ENCODE measurements around the gene ACTN4.

Gene ACTN4

DNA sequence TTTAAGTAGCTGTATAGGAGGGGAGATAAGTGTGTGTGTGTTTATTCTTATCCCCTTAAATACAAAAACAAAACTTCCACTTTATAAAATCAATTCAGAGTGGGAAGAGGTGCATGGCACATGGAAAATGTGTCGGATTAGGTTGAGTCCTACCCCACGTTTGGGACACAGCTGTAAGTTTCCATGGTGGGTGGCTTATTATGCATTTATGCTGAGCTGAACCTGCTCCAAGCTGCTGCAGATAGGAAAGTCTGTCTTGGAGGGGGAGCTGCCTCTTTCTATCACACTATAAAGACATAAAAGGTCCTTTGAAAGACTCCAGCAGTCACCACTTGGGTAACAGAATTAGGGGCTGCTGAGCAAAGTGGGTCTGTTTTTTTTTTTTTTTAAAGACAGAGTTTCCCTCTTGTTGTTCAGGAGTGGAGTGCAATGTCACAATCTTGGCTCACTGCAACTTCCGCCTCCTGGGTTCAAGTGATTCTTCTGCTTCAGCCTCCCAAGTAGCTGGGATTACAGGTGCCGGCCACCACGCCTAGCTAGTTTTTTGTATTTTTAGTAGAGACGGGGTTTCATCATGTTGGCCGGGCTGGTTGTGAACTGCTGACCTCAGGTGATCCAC lies 15.2 kb downstream of the ACTN4 start:
- no peak for DNase-seq

DNA sequence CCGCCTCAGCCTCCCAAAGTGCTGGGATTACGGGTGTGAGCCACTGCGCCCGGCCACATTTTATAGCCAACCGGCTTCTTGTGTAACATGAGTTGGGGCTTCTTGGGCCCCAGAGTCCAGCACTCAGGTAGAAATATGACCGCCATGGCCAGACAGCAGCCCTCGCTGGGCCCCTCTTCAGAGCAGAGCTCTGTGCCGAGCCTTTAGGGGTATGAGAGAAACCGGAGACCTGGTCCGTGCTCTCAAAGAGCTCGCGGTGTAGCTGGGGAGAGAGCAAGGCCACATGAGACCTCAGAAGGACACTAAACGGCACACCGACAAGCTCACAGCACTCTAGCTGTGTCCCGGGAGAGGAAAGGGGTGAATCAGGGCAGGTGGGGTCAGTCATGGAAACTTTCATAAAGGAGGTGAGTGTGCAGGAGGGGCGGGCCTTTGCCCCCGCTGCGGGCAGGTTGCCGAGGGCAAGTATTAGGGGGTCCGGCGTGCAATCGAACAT lies 15.8 kb downstream of the ACTN4 start:
- no peak for DNase-seq

DNA sequence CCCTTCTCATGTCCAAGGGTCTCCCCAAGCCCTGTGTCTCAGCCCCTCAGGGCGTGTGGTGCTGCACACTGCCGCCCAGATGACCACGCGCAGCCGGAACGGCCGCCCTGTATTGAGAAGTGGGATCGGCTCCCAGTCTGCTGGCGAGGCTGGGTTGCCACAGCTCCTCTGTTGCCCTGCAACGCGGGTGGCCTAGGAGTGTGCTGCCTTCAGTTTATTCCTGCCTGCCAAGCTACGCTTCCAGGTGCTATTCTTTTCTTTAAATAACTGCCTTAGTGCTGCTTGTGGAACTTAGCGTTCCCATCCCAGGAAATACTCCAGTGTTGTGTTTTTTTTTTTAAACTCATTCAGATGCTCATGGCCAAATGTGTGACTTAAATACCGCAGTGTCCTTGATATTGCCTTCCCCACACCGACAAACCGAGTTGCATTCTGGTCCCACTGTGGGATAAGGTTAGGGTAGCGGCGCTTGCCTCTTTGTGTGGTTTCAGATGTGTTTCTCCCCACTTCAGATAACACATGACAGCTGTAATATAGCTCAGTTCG lies 16.6 kb downstream of the ACTN4 start:
- no peak for DNase-seq

DNA sequence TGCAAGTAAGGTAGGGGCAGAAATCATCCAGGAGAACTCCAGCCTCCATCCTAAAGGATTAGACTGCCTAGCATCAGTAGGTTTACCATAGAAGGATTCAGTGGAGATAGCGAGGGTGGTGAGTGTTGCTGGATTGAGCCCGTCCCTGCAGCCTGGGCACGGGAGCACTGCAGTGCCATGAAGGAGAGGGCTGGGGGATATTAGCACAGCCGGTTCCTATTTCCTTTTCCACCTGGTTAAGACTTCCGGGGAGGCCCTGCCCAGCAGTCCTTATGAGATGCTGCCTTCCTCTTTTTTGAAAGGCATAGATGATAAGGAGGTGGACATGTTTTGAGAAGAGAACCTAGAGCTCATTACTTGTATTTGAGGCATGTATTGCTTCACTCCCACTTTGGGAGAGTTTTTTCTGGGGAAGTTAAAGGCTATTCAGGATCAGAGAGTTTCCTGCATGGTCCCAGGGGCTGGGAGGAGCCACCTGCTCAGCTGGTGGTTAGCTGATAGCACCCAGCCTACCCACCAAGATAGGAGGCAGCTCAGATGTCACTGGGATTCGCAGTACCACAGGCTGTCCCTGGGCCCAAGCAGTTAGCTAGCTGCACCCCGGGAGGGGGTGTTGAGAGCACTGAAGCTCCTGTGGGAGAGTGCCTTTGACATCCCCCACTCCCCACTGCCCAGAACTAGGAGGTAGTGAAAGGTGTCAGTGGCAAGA lies 17.2 kb downstream of the ACTN4 start:
- no peak for DNase-seq

DNA sequence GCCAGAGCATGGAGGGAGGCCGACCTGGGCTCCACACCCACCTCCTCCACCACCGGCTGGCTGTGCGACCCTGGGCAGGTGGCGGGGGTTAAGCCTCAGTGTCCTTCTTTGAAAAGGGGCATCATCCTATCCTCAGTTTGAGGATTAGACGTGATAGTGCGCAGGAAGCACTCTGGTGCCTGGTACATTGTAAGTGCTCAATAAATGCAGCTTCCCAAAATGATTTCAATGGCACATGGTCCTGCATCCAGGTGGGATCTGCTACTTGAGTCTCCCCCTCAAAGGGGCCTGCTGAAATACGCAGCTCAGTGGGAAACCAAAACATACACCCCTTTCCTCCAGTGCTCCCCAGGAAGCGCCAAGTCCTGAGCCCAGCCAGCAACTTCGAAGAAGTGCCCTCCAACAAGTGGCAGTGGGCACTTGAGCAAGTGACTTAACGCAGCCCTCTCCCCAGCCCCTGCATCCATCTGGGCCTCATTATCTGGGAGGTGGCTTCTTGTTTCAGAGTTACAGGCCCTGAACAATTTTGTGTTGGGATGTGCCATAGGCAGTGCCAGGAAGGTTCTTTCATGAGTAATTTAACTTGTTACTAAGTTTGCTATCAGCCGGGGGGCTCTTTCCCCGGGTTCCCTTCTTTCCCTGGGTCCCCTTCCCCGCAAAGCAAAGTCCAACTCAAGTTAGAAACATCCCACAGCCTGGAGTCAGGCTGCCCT lies 17.9 kb downstream of the ACTN4 start:
- no peak for DNase-seq

DNA sequence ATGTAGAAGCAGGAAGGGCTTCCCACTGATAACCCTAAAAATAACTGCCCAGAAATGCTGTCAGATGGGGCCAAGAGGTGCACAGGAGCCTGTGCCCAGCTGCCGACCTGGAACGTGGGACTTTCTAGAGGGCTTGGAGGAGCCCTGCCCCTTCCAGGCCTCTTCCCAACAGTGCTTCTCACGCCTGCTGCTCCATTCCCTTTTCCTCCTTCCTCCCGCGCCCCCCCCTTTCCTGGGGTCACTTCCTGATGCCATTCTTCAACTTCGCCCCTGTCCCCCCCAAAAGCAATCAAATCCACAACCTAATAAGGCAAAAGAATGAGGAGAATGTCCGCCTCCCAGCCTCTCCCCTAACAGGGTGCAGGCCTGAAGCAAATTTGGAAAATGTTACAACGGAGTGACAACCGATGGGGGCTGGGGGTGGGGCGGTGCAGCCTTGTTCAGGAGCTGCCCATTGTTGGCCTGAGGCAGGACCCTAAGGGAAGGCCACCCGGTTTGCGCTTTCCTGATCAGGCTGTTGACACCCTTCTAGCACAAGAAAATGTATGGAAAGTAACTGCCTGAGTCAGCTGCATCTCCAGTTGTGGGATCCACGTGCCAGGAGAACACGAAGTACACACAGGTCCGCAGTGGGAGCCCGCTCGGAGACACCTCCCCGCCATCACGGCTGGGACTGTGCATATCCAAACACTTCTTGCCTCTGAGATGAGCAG lies 18.7 kb downstream of the ACTN4 start:
- DNase-seq: no peak

DNA sequence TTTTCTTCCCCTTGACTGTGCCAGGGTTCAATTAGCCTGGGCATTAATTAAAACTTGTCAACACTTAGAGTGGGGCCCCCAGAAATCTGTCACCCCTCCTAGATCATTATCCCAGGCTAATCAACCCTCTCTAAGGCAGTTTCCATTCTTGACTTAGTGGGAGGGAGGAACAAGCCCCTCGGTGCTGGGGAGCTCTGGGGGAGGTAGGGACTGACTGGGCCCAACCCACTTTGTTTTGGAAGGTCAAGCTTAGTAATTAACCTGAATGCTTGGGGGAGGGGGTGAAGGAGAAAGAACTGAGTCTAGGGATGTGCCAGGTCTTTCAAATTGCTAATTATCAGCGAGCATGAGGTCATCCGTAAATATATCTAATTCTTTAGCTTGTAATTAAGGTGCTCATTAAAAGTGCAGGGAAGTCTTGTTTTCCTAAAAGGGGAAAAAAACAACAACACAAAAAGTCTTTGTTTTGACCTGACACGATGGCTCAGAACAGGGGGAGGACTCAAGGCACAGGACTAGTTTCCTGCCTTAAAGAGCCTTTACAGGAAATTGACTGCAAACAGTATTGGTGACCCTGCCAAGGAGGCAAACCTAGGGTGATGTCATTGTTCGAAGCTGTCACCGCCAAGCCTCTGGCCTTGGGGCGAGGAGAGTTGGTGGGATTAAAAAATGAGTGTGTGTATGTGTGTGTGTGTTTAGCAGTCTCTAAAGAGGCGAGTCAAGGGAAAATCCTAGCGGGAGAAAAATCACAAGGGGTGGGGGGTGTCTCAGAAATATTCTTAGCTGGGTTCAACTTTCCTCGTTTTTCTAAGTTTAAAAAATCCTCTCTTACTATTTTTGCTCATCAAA lies 19.4 kb downstream of the ACTN4 start:
- DNase-seq: no peak

DNA sequence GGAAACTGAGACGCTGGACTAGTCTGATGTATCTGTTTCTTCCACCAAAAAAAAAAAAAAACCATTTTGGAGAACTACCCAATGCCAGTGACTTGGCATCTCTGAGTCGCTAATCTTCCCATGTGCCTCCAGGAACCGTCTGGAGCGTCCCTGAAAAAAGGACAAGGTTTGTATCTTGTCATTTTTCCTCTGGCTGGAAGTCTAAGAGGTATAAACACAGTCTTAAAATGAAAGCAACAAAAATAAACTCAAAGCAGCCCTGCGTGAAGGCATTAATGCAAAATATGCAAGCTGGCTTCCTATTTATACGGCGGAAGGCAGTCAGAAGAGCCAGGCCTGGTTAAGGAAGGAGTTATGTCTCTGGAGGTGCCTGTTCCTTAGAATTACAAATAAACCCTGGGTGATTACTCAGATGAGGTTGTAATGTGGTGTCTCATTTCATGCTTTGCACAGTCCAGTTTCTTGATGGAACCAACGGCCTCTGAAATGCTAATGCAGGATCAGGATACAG lies 20.3 kb downstream of the ACTN4 start:
- DNase-seq: no peak

DNA sequence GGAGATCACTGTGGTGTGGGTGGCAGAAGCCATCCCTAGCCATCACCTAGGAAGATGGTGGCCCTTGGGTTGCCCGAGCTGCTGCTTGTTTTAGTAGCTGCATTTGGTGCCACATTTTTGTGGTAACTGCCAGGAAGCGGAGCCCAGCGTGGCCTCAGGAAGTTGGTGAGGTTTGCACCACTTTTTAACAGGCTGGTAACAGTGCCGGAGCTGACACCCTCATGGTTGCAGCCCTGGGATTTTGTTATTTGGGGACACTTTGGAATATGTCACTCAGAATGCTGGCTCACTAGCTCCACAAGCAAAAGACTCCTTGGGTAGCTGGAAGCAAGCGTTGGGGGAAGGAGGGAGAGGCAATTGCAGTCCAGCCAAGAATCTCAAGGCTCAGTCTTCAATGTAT lies 22.1 kb downstream of the ACTN4 start:
- DNase-seq: no peak

DNA sequence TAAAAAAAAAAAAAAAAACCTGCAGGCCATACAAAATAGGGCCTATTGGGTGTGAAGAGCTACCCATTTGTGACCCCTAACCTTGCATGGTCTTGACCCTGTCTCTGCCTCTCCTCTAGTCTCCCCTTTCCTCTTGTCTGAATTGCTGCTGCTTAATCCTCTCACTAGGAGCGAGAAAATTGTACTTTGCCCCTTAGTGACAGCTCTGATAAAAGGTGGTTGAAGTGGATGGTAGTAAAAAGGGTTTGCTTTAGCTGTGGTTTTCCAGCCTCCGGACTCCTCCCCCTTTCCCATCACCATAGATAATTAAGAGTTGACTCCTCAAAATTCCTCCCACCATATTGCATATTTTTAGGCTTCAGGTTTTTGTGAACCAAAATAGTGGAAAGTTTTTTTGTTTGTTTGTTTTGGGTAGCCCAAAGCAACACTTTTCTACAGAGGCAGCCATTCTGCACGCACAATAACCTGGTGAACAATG lies 23.5 kb downstream of the ACTN4 start:
- DNase-seq: no peak

DNA sequence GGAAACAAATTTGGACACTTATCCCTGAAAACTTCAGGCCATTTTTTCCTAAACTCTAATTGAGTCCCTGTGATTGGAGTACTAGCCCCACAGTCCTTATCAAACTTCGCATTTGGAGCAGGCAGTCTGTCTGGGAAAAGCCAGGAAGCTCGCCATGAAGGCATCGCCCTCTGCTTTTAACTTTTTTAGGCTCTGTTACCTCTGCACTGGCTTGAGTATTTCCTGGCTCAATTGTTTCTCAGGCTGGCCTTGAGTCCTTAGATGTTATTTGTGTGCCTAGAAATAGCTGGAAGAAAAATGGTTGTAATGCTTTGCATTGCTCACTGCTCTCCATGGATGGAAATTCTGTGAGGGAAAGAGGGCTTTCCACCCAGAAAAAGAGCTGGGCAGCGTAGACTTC lies 24.2 kb downstream of the ACTN4 start:
- no peak for DNase-seq

DNA sequence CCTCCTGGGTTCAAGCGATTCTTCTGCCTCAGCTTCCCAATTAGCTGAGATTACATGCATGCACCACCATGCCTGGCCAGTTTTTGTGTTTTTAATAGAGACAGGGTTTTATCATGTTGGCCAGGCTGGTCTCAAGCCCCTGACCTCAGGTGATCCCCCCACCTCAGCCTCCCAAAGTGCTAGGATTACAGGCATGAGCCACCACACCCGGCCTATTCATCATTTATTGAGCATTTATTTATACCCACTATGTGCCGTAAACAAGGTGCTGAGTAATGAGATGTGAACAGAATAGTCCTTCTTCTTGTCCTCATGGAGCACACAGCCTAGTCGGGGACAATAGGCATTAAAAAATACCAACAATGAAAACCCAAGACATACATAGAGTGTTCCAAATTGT lies 25.6 kb downstream of the ACTN4 start:
- no peak for DNase-seq

DNA sequence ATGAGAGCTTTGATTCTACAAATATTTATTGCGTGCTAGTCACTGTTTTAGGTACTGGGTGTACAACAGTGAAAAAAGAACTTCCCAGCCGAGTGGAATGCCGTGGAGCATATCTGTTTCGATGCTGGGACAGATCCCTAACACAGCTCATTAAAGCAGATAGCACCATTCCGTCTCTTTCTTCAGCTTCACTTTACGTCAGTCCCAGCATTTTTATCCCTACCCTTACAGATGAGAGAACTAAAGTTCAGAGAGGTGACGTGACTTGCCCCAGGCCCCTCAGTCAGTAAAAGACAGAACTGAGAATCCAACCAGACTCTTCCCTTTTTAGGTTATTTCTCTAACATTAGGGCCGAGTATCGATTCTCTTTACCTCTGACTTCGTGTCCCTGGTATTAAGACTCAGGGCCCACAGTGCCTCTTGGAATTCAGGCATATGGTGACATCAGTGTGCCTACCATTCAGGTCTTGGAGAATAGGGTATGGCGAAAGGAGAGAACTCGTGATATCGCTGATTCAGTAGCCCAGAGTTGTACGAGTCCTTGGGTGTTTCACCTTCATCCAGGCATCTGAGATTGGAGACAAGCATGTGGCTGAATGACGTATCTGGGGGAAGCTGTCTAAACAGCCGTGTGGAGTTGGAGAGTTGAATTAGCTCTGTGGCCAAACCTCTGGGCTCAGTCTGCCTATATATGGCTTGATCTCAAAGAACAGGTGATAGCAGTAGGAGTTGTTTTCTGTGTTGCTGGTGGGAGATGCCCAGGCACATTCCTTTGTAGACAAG lies 27.1 kb downstream of the ACTN4 start:
- no peak for DNase-seq

DNA sequence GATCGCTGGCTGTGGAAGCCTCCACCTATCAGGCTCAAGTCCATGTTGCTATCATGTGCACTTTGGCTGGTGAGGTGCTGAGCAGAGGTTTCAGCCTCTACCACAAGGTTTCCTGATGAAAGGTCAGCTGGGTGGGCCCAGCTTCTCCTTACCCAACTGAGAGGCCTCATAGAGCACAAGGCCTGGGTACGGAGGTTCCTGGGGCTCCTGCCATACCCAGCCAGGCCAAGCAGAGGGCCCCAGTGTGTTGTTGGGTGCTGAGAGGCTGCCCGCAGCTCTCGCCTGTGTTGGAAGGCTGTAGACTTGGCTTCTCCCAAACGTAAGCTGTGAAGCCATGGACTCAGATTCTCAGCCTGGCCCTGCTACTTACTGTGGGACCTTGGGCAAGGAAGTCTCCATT lies 28.2 kb downstream of the ACTN4 start:
- DNase-seq: no peak

DNA sequence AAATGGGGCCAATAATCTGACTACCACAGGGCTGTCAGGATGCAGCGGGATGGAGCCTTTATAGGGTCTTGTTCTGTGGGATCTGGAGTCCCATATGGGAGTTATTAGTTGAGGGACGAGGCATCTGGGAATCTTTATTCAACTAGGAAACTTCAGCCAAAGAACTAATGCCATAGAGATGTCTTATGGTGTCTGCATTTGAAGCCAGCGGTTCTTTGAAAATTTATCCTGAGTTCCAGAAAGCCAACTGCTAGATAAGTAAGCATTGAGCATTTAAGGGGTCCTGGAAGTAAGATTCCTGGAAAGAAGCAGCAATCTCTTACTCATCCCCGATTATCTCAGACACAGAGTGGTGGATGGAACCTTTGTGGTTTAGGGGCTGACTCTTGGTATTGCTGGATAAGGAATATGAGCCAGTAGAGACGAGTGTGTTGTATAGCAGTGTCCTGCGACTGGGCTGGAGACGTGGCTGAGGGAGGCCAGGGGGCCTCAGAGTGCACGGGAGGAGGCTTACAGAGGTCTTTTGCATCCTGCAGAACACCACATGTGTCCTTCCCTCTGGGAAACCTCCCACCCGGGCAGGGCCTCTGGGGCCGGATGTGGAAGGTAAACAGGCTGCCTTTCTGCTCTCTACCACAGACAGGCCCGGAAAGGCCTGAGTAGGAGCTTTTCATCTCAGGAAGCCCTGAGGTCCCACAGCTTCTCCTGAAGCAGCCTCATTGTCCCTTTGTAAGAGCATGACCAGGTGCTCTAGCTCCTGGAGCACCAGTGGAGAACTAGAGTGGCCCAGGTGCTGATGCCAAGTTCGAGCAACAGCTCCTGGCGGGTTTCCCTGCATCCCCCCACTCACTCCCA lies 28.8 kb downstream of the ACTN4 start:
- no peak for DNase-seq

DNA sequence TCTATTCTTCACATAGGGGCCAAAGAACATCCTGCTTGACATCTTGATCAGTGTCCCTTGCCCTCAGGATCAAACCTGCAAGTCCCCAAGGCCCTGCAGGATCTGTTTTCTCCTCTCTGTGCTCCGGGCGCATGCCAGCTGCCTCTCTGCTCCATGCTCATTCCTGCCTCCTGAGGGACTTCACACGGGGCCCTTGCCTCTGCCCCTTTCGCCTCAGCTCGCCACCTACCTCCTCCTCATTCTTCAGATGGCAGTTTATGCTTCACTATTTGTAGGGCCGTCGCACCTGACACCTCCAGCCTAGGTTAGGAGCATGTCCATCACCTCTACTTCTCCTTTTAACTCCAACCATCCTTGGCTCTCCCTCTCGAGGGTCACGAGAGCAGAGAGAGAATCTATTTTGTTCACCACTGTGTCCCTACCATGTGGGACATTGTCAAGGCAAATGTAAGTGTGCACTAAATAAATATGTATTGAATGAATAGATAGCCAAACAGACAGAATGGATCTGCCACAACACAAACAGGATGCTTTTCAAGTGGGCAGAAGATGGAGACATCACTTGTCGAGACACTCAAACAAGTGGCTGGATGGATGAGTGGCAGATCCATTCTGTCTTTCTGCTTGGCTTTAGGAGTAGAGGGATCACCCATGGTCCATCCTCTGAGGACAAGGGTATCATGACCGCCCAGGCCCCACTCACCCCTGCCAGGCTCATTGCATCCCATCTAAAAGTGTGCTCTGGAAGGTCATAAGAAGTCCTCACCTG lies 29.6 kb downstream of the ACTN4 start:
- no peak for DNase-seq

DNA sequence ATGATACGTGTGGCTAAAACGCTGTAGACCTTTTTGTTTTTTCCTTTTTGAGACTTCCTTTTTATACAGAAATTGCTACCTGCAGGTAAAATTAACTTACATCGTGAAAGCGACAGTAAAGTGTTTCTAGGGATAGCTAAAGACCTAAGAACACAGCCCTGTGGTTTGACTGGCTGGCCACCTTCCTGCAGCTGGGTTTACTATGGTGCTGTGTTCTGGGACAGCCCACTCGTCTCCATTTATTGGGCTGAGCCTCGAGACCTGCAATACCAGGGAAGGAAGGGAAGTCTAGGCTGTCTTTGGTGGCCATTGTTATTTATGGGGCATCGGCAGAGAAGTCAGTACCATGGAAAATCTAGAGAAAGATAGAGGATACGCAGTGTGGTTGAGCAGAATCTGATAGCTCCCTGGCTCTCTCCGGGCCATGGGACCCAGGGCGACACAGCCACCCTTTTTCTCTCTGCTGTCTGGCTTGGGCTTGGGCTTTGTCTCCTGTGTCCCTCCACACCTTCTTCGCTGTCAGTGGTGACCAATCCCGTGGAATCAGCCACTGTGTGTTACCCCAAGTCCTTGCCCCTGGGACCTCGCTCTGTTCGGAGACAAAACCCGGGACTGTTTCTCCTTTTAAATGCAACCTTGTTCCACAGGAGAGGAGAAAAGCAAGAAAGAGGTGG lies 30.9 kb downstream of the ACTN4 start:
- no peak for DNase-seq

DNA sequence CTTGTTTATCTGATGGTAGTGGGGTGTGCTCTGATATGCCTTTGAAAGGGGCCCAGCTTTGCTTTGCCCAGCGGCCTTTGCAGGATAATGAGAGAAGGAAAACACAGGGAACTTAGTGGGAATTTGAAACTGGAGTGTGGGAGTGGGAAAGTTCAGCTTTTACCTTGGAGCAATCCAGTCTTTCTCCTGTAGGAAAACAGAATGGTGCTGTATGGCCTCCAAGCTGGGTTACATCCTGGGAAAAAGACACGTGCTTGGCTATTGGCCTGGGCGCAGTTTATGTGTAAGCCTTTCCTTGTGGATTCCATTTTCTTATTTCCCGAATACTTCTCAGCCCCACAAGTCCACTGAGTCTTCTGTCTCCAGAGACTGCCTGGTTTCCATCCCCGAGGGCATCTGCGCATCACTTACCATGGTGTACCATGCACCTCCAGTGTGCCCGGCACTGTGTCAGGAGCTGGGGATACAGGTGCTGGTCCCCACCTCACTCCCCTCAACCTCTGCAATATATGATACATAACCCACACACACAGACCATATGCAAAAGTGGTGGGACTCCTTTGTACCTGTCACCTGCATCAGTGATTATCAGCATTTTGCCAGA lies 31.5 kb downstream of the ACTN4 start:
- DNase-seq: no peak

Measured in T-helper 9 cell (primary cell).